Esophagus squamous epithelium (tissue), 5 donors: ENCODE results near the gene DAZAP1. TPM values are rescaled to one million over a fixed set of nuclear protein-coding genes. Genes with fewer than 3 reads are reported as not detected.

Source experiments
- DNase-seq: peaks from one replicate; lab custom pipeline; 2025; lab: John Stamatoyannopoulos, UW
- H3K27ac ChIP-seq, 4 donors: fragments of 200-600 bp; sonication (generic); one replicate each; pipeline ENCODE4 v1.5.1; 2016 to 2019; ENCODE audit warnings: mild to moderate bottlenecking in 1 of 4
- H3K27me3 ChIP-seq, 4 donors: fragments of 200-600 bp; sonication (generic); 1 replicate in 3 of 4; 2 replicates in 1 of 4; pipeline versions ENCODE4 v1.5.1 to v1.6.0; 2017 to 2021; ENCODE audit warnings: antibody characterized with exemption in 1 of 4
- H3K36me3 ChIP-seq, 3 donors: fragments of 200-600 bp; sonication (generic); one replicate each; pipeline ENCODE4 v1.5.1; 2016 to 2019
- H3K4me1 ChIP-seq, 3 donors: fragments of 200-600 bp; sonication (generic); one replicate each; pipeline ENCODE4 v1.5.1; 2017 to 2019
- H3K4me3 ChIP-seq, 4 donors: fragments of 200-600 bp; sonication (generic); 1 replicate in 3 of 4; 2 replicates in 1 of 4; pipeline ENCODE4 v1.5.1; 2016 to 2019; ENCODE audit warnings: mild to moderate bottlenecking in 2 of 4, moderate library complexity in 1 of 4
- H3K9me3 ChIP-seq, 3 donors: fragments of 200-600 bp; sonication (generic); one replicate each; pipeline ENCODE4 v1.5.1; 2016 to 2019
- CTCF ChIP-seq, 6 experiments: fragments of 450-650 bp in 4 of 6; fragments of 200-600 bp in 2 of 6; sonication (generic) in 2 of 6; IDR thresholded peaks; one replicate each; pipeline ENCODE4 v1.5.1; 2016 to 2019; ENCODE audit warnings: antibody characterized with exemption in 6 of 6, mild to moderate bottlenecking in 4 of 6, moderate library complexity in 4 of 6
- POLR2A ChIP-seq, 4 donors: fragments of 450-650 bp; IDR thresholded peaks; one replicate each; pipeline ENCODE4 v1.6.1; 2017; ENCODE audit warnings: antibody characterized with exemption in 4 of 4, mild to moderate bottlenecking in 4 of 4, moderate library complexity in 3 of 4
- WGBS, 2 donors: methylation state at CpG; one replicate each; pipeline ENCODE4 v1.1.5; 2018; 5-methylcytosine and 5-hydroxymethylcytosine counted together
- intact Hi-C: fragments of 100-400 bp; cut with DNase I; formaldehyde crosslinking; loops from one replicate; pipeline ENCODE4 v1.15.0; 2022
- total RNA-seq, 4 donors: library from RNA; depleted of rRNA; stranded (reverse); fragments of >200 nt; gene quantifications; one replicate each; pipeline ENCODE4 v1.1.0, GENCODE V29; 2016
- donor health status: DM: yes; HTN: yes; CAD: no.

DAZAP1 gene
- 10 to 100 TPM; 60.2 to 76.0 (median 69.0) TPM for total RNA-seq

GRCh38 chr19:1407528-1408299 is at the start of gene DAZAP1:
Gene DAZAP1 (plus strand): TSS chr19:1407586. CDS start chr19:1407774, 188 bp downstream.
- Histone ChIP-seq H3K27ac (peak within 1 kb of the TSS; percentile 96 to 100 (median 98)), H3K9me3 (no peaks in the 10 kb centered on the region), H3K4me3 (peak within 1 kb of the TSS; percentile 92 to 99 (median 96)), H3K27me3 (no peaks in the 10 kb centered on the region), H3K4me1 (peaks cover 47 to 71% (median 52%) of the 10 kb centered on the region in 3 donors), H3K36me3 (peaks cover 0 to 9% (median 0%) of the 10 kb centered on the region in 3 donors)
- intact Hi-C loops: loop anchor here (10.0 kb wide), 1 partner anchor 133 kb away; the partner anchor contains the start of gene FAM174C
- no peak for TF ChIP-seq CTCF (IDR thresholded peaks at IDR 0.05)
- TF ChIP-seq POLR2A (IDR thresholded peaks at IDR 0.05): peak in 2 of 4 donors; percentile 6 to 47
- no peak for DNase-seq
- 0% methylated on average over 2 of the region's 121 CpGs; no CpG with 5 or more reads in 1 of the 2 donors for WGBS, 2 donors

- peaks cover 21 to 52% (median 28%) of the 10 kb centered on the region in 3 donors for H3K4me1 ChIP-seq
- intact Hi-C loops: no loop called here
- no peak for TF ChIP-seq CTCF (IDR thresholded peaks at IDR 0.05)
- no peak for TF ChIP-seq POLR2A (IDR thresholded peaks at IDR 0.05)
- H3K27ac ChIP-seq: peak overlapping the region; percentile 20 to 70 (median 60)
- H3K9me3 ChIP-seq: no peaks in the 10 kb centered on the region
- H3K36me3 ChIP-seq: peaks cover 5 to 73% (median 6%) of the 10 kb centered on the region in 3 donors
- DNase-seq: no peak
- H3K4me3 ChIP-seq: peak overlapping the region in 3 of 4 donors; percentile 25 to 56 (median 27)
- H3K27me3 ChIP-seq: no peaks in the 10 kb centered on the region
- WGBS, 2 donors: 80% methylated on average over 23 of the region's 30 CpGs; no CpG with 5 or more reads in 1 of the 2 donors
These were observed 47.1 kb upstream of the DAZAP1 start for GRCh38 chr19:1360126-1360817.

GRCh38 chr19:1360818-1361461 is 46.4 kb upstream of the DAZAP1 start:
- WGBS, 2 donors: 16 to 45% methylated on average over 16 to 18 of the region's 31 CpGs
- peak overlapping the region; percentile 20 to 70 (median 60) for H3K27ac ChIP-seq
- peaks cover 19 to 45% (median 23%) of the 10 kb centered on the region in 3 donors for H3K4me1 ChIP-seq
- peak overlapping the region in 3 of 4 donors; percentile 25 to 56 (median 27) for H3K4me3 ChIP-seq
- H3K27me3 ChIP-seq: no peaks in the 10 kb centered on the region
- H3K36me3 ChIP-seq: peaks cover 5 to 80% (median 6%) of the 10 kb centered on the region in 3 donors
- no peak for TF ChIP-seq CTCF (IDR thresholded peaks at IDR 0.05)
- no peak for TF ChIP-seq POLR2A (IDR thresholded peaks at IDR 0.05)
- H3K9me3 ChIP-seq: no peaks in the 10 kb centered on the region
- intact Hi-C loops: no loop called here
- DNase-seq: no peak

GRCh38 chr19:1361601-1362386 is 45.6 kb upstream of the DAZAP1 start:
- H3K27ac ChIP-seq: peak overlapping the region; percentile 20 to 70 (median 60)
- H3K36me3 ChIP-seq: peaks cover 5 to 88% (median 9%) of the 10 kb centered on the region in 3 donors
- peaks cover 19 to 37% (median 20%) of the 10 kb centered on the region in 3 donors for H3K4me1 ChIP-seq
- no peaks in the 10 kb centered on the region for H3K27me3 ChIP-seq
- intact Hi-C loops: no loop called here
- no peak for TF ChIP-seq POLR2A (IDR thresholded peaks at IDR 0.05)
- TF ChIP-seq CTCF (IDR thresholded peaks at IDR 0.05): no peak
- no peak for DNase-seq
- 69 to 75% methylated on average over 29 to 30 of the region's 30 CpGs for WGBS, 2 donors
- no peaks in the 10 kb centered on the region for H3K9me3 ChIP-seq
- peak overlapping the region in 2 of 4 donors; percentile 27 to 56 for H3K4me3 ChIP-seq
